OCI-LY1 (cell line): ENCODE results near the gene GATA3.

ENCODE experiments used
- H2AFZ ChIP-seq: fragments of 200-600 bp; sonication (generic), shearing (Covaris generic); 2 replicates; pipeline ENCODE4 v1.6.0; 2014; ENCODE audit warnings: antibody characterized with exemption, mild to moderate bottlenecking, low read length
- H3F3A ChIP-seq: fragments of 200-600 bp; sonication (generic), shearing (Covaris generic); 2 replicates; pipeline ENCODE4 v1.6.0; 2014; ENCODE audit warnings: mild to moderate bottlenecking, antibody characterized with exemption, low read length, moderate library complexity; ENCODE audit not compliant: insufficient read depth
- H3K27ac ChIP-seq: fragments of 200-600 bp; sonication (generic); 2 replicates; pipeline ENCODE4 v1.5.1; 2014; ENCODE audit warnings: low read length, mixed run types, mild to moderate bottlenecking, low read depth; ENCODE audit not compliant: poor library complexity, severe bottlenecking
- H3K27me3 ChIP-seq: fragments of 200-600 bp; sonication (generic); 2 replicates; pipeline ENCODE4 v1.6.0; 2014; ENCODE audit warnings: antibody characterized with exemption, mild to moderate bottlenecking, low read length, moderate library complexity; ENCODE audit not compliant: insufficient read depth
- H3K36me3 ChIP-seq: fragments of 200-600 bp; sonication (generic); 2 replicates; pipeline ENCODE4 v1.6.1; 2014; ENCODE audit warnings: mild to moderate bottlenecking, antibody characterized with exemption, low read length, moderate library complexity, mixed read lengths; ENCODE audit not compliant: insufficient read depth
- H3K4me1 ChIP-seq: fragments of 200-600 bp; sonication (generic); 2 replicates; pipeline ENCODE4 v1.5.1; 2014; ENCODE audit warnings: mild to moderate bottlenecking, low read length, moderate library complexity; ENCODE audit not compliant: insufficient read depth, severe bottlenecking
- H3K4me2 ChIP-seq: fragments of 200-600 bp; sonication (generic), shearing (Covaris generic); 2 replicates; pipeline ENCODE4 v1.6.1; 2014; ENCODE audit warnings: low read length
- H3K4me3 ChIP-seq: fragments of 200-600 bp; sonication (generic); 2 replicates; pipeline ENCODE4 v1.5.1; 2014; ENCODE audit warnings: low read length, low read depth, mild to moderate bottlenecking, mixed read lengths; ENCODE audit not compliant: poor library complexity, severe bottlenecking
- H3K79me2 ChIP-seq: fragments of 200-600 bp; shearing (Covaris generic); 2 replicates; pipeline ENCODE4 v1.6.1; 2016; ENCODE audit warnings: mixed run types, low read length, mixed read lengths; ENCODE audit not compliant: insufficient read depth
- H3K9ac ChIP-seq: fragments of 200-600 bp; sonication (generic), shearing (Covaris generic); 2 replicates; pipeline ENCODE4 v1.6.1; 2014; ENCODE audit warnings: mild to moderate bottlenecking, low read length, mixed read lengths
- H3K9me2 ChIP-seq: fragments of 200-600 bp; sonication (generic), shearing (Covaris generic); 2 replicates; pipeline ENCODE4 v1.6.1; 2014; ENCODE audit warnings: low read depth, mild to moderate bottlenecking, low read length, mixed read lengths
- H3K9me3 ChIP-seq: fragments of 200-600 bp; shearing (Covaris generic); 2 replicates; pipeline ENCODE4 v1.6.1; 2014; ENCODE audit warnings: low read length, mixed read lengths
- H4K20me1 ChIP-seq: fragments of 200-600 bp; sonication (generic), shearing (Covaris generic); 2 replicates; pipeline ENCODE4 v1.6.0; 2016; ENCODE audit warnings: mild to moderate bottlenecking, low read length; ENCODE audit not compliant: insufficient read depth
- EZH2 ChIP-seq: fragments of 200-600 bp; sonication (generic), shearing (Covaris generic); IDR thresholded peaks from 2 replicates; pipeline ENCODE4 v1.8.0; 2017; ENCODE audit warnings: borderline replicate concordance, mixed run types, mild to moderate bottlenecking, antibody characterized with exemption, low read length, moderate library complexity, mixed read lengths
- TF ChIP-seq, protein P1 (sequence below): fragments of 200-600 bp; sonication (generic), shearing (Covaris generic); IDR thresholded peaks from 2 replicates; pipeline ENCODE4 v1.5.1; 2017; ENCODE audit warnings: mild to moderate bottlenecking, antibody characterized with exemption, low read length, moderate library complexity, mixed read lengths

GATA3 gene

GRCh38 chr10:8113616-8114015, 59.1 kb downstream of the GATA3 start:
- Histone ChIP-seq H3K4me2 (no peak overlapping the region), H4K20me1 (no peaks in the 10 kb centered on the region)
- no peak for TF ChIP-seq EZH2
- TF ChIP-seq, protein P1, sequence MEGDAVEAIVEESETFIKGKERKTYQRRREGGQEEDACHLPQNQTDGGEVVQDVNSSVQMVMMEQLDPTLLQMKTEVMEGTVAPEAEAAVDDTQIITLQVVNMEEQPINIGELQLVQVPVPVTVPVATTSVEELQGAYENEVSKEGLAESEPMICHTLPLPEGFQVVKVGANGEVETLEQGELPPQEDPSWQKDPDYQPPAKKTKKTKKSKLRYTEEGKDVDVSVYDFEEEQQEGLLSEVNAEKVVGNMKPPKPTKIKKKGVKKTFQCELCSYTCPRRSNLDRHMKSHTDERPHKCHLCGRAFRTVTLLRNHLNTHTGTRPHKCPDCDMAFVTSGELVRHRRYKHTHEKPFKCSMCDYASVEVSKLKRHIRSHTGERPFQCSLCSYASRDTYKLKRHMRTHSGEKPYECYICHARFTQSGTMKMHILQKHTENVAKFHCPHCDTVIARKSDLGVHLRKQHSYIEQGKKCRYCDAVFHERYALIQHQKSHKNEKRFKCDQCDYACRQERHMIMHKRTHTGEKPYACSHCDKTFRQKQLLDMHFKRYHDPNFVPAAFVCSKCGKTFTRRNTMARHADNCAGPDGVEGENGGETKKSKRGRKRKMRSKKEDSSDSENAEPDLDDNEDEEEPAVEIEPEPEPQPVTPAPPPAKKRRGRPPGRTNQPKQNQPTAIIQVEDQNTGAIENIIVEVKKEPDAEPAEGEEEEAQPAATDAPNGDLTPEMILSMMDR: no peak

GRCh38 chr10:8114741-8115617, 60.5 kb downstream of the GATA3 start:
- H3K9ac ChIP-seq: no peak overlapping the region
- no peaks in the 10 kb centered on the region for H3K9me3 ChIP-seq
- H3K27ac ChIP-seq: no peak overlapping the region
- H3K9me2 ChIP-seq: no peaks in the 10 kb centered on the region
- no peak for TF ChIP-seq EZH2
- TF ChIP-seq, protein P1: no peak
- no peak overlapping the region for H2AFZ ChIP-seq
- no peaks in the 10 kb centered on the region for H3K4me1 ChIP-seq
- H3K79me2 ChIP-seq: no peaks in the 10 kb centered on the region
- no peaks in the 10 kb centered on the region for H3F3A ChIP-seq
- H3K36me3 ChIP-seq: no peaks in the 10 kb centered on the region
- H3K4me2 ChIP-seq: no peak overlapping the region
- no peaks in the 10 kb centered on the region for H3K27me3 ChIP-seq
- H3K4me3 ChIP-seq: no peak overlapping the region
- no peaks in the 10 kb centered on the region for H4K20me1 ChIP-seq

More at GRCh38 chr10:8113616-8114015, 59.1 kb downstream of the GATA3 start:
- H3K36me3 ChIP-seq: no peaks in the 10 kb centered on the region
- H3K79me2 ChIP-seq: no peaks in the 10 kb centered on the region
- H3K27me3 ChIP-seq: no peaks in the 10 kb centered on the region
- H3K9me3 ChIP-seq: no peaks in the 10 kb centered on the region
- no peak overlapping the region for H2AFZ ChIP-seq
- no peaks in the 10 kb centered on the region for H3K9me2 ChIP-seq
- H3K27ac ChIP-seq: no peak overlapping the region
- H3F3A ChIP-seq: no peaks in the 10 kb centered on the region
- H3K4me1 ChIP-seq: no peaks in the 10 kb centered on the region
- H3K4me3 ChIP-seq: no peak overlapping the region
- no peak overlapping the region for H3K9ac ChIP-seq

DNA sequence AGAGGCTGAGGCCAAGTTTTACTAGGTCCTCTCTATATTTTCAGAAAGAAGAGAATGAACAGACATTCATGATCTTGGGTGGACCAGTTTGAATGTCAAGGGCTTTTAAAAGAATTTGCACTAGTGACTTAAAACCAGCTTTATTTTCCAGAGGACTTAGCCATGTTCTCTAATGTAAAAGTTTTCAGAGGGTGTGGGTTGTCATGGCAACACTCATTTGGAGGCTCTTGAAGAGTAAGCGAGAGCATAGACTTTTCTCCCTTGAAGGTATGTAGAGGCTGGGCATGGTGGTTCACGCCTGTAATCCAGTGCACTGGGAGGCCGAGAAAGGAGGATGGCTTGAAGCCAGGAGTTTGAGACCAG, 61.1 kb downstream of the GATA3 start:
- H3K79me2 ChIP-seq: no peaks in the 10 kb centered on the region
- no peaks in the 10 kb centered on the region for H3K27me3 ChIP-seq
- H3K4me1 ChIP-seq: no peaks in the 10 kb centered on the region
- H3K4me3 ChIP-seq: no peak overlapping the region
- H2AFZ ChIP-seq: no peak overlapping the region
- no peak overlapping the region for H3K27ac ChIP-seq
- H3K9ac ChIP-seq: no peak overlapping the region
- TF ChIP-seq, protein P1: no peak
- no peak for TF ChIP-seq EZH2
- no peaks in the 10 kb centered on the region for H3K9me3 ChIP-seq
- no peaks in the 10 kb centered on the region for H4K20me1 ChIP-seq
- no peak overlapping the region for H3K4me2 ChIP-seq
- H3F3A ChIP-seq: no peaks in the 10 kb centered on the region
- no peaks in the 10 kb centered on the region for H3K9me2 ChIP-seq
- no peaks in the 10 kb centered on the region for H3K36me3 ChIP-seq
